ENCODE results near the gene DNAAF6. TPM values are rescaled to one million over a fixed set of nuclear protein-coding genes. Genes with fewer than 3 reads are reported as not detected.

DNAAF6 gene
- polyA plus RNA-seq, 1 experiment, result not detected

- Histone ChIP-seq H3K27me3 (ENCODE audit: control insufficient read depth, insufficient read depth, low read length) (no peaks in the 10 kb centered on the region), H3K36me3 (ENCODE audit: control insufficient read depth, insufficient read depth, low read length) (no peaks in the 10 kb centered on the region), H3K4me3 (ENCODE audit: low read depth, low read length) (no peak overlapping the region)
- DNase-seq (ENCODE audit: low read depth), result no peak
- TF ChIP-seq, protein P1, sequence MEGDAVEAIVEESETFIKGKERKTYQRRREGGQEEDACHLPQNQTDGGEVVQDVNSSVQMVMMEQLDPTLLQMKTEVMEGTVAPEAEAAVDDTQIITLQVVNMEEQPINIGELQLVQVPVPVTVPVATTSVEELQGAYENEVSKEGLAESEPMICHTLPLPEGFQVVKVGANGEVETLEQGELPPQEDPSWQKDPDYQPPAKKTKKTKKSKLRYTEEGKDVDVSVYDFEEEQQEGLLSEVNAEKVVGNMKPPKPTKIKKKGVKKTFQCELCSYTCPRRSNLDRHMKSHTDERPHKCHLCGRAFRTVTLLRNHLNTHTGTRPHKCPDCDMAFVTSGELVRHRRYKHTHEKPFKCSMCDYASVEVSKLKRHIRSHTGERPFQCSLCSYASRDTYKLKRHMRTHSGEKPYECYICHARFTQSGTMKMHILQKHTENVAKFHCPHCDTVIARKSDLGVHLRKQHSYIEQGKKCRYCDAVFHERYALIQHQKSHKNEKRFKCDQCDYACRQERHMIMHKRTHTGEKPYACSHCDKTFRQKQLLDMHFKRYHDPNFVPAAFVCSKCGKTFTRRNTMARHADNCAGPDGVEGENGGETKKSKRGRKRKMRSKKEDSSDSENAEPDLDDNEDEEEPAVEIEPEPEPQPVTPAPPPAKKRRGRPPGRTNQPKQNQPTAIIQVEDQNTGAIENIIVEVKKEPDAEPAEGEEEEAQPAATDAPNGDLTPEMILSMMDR (IDR thresholded peaks at IDR 0.05; ENCODE audit: insufficient read depth, low read depth, low read length), result no peak
- CTCF ChIA-PET, result no interaction called here
- POLR2A ChIA-PET, result no interaction called here
These were observed 86.6 kb downstream of the DNAAF6 start for GRCh38 chrX:107293056-107293455.

Small RNA genes lying within 50 kb of the gene (small RNA-seq; reads per million reads assigned to genes)
- not detected for gene RF00019 (ENCODE audit: insufficient read length, low read depth, low replicate concordance)

Other genes starting within 250 kb of the DNAAF6 start
- gene MORC4, start 206.4 kb upstream of the DNAAF6 start, polyA plus RNA-seq (2011; rRNA removed), result 12.3 and 24.2 TPM in 2 replicates
- 3.0 and 6.5 TPM in 2 replicates for gene RBM41, start 87.8 kb upstream of the DNAAF6 start, polyA plus RNA-seq (2011; rRNA removed)
- not detected in 2 replicates for gene NUP62CL, start 178 bp upstream of the DNAAF6 start, polyA plus RNA-seq (2011; rRNA removed)
- 0.01 and 0.02 TPM in 2 replicates for gene FRMPD3, start 243.0 kb downstream of the DNAAF6 start, polyA plus RNA-seq (2011; rRNA removed)